HG02798 (cell line): ENCODE results near the gene TMEM240.
"Not testable (repeated sequence)": the region's sequence is repeated elsewhere in the genome, so short reads cannot be mapped to it uniquely, and the experiment has no call there.

ENCODE experiments used
- ATAC-seq: cut with Tn5 transposase; IDR thresholded peaks from one replicate; pipeline ENCODE4 v1.9.1; 2021; ENCODE audit warnings: mild to moderate bottlenecking; ENCODE audit not compliant: unreplicated experiment, poor library complexity

Gene TMEM240

GRCh38 chr1:1558591-1558990, 18.2 kb upstream of the TMEM240 start:
- no peak for ATAC-seq

GRCh38 chr1:1557688-1558087, 17.3 kb upstream of the TMEM240 start:
- not testable (repeated sequence) for ATAC-seq

DNA sequence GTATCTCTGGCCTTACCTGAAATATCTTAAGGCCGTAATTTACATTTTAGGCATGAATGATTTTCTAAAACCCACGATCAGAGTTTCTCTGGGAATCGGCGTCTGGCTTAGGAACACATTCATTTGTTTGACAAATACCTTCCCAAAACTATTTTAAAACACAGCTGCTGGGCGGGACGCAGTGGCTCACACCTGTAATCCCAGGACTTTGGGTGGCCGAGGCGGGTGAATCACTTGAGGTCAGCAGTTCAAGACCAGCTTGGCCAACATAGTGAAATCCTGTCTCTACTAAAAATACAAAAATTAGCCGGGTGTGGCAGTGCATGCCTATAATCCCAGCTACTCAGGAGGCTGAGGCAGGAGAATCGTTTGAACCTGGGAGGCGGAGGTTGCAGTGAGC, 16.5 kb upstream of the TMEM240 start:
- not testable (repeated sequence) for ATAC-seq

- no peak for ATAC-seq
Observed at GRCh38 chr1:1556505-1556904, 16.1 kb upstream of the TMEM240 start.

GRCh38 chr1:1554926-1555915, 14.8 kb upstream of the TMEM240 start:
- ATAC-seq, result no peak

- ATAC-seq, result no peak
Observed at GRCh38 chr1:1554550-1554925, 14.1 kb upstream of the TMEM240 start.

DNA sequence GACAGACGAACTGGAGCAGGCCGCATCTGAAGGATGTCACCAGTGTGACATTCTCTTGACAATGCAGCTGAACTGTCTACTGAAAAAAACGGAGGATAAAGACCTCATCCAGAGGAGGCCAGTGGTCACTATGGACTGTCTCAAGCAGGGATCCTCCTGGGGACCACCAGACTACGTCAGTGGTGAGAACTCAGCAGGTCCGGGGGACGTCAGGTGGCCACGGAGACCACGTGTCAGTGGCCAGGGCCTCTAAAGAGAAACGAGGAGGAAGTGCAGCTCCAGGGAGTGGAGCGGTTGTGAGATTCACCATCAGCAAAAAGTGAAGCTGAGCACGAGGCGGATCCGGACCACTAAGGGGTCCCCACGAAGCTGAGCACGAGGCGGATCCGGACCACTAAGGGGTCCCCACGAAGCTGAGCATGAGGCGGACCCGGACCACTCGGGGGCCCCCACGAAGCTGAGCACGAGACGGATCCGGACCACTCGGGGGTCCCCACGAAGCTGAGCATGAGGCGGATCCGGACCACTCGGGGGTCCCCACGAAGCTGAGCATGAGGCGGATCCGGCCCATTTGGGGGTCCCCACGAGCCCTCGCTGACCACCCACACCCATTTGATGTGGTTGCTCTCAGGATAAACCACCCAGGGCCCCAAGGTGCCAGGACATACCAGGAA, 13.5 kb upstream of the TMEM240 start:
- ATAC-seq, result no peak

DNA sequence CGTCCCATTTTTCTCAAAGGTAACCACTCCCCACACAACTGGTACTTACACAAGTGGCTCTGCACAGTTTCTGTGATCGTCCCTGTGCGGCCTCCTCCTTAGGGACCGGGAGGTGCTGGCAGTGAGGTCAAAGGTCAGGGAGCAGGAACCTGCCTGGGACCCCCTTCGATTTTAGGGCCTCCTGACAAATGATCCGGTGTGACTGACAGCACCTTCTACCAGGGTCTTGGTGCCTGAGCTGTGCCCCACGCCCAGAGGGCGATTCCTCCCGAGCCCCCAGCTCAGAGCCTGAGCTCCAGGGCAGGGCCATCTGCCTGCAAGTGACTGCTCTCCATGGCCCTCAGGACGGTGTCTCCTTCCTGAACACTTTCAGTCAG, 11.8 kb upstream of the TMEM240 start:
- no peak for ATAC-seq

DNA sequence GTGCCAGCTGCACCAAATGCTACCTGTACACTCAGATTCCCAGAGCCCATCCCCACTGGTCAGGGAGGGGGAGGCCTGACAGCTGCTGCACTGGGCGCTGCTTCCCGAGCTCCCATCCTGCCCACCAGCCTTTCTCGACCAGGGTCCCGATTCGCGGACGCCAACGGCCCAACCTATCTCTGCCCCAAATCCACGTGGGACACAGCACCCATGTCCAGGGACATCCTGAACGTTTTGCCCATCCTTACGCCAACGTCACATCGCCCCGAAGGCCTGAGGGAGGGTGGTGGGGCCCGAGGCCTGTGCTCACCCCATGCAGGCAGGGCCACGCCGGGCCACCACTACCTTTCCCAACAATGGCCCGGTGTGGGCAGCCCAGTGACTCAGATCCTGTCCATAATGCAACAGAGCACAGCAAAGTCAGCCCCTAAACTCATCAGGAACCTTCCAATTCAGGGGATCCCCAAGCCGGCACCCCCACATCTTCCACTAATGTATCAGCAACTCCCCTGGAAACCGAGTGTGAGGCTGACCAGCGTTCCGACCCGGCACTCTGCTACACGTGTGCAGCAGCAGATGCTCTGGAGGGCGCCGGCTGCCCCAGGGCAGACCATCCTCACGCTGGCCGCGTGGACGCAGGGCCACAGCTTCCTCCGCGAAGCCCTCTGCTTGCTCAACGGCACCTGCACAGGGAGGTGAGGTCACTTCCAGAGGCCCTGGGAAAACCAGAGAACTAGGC, 11.3 kb upstream of the TMEM240 start:
- no peak for ATAC-seq

GRCh38 chr1:1550591-1551432, 10.4 kb upstream of the TMEM240 start:
- no peak for ATAC-seq

- ATAC-seq, result no peak
Observed at GRCh38 chr1:1550087-1550486, 9.7 kb upstream of the TMEM240 start.

DNA sequence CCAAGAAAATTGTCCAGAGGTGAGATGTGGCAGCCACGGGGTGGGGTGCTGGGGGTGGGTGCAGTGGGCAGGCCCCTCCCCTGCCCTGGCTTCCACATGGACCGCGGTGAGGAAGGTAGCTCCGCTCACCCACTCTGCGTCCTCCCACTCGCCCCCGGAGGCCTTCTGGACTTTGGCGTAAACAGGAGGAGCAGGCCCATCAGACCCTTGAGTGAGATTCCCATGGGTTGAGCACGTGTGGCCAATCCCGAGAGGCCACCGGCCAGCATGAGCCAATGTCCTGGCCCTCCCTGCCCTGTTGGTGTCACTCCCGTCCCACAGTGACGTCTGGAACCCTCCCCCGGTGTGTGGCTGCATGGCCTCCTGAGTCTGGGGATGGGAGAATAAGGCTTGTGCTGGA, 8.2 kb upstream of the TMEM240 start:
- ATAC-seq, result no peak

DNA sequence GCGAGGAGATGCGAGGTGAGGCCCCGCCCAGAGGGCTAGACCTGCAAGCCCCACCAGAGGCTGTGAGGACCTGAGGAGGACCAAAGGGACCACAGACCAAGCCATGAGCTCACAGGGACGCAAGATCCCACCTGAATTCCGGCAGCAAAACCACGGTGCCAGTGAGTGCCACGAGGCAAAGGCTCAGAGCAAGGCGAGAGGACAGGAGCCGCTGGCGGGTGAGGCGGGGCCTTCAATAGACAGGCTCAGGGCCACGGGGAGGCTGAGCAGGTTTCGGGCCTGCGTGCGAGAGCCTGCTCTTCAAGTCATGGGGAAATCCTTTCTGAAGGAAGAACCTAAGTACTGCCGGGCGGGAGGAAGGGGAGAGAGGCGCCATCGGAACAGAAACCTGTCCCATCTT, 7.1 kb upstream of the TMEM240 start:
- ATAC-seq, result no peak

- ATAC-seq, result no peak
Observed at GRCh38 chr1:1547011-1547410, 6.6 kb upstream of the TMEM240 start.

GRCh38 chr1:1545946-1546737, 5.7 kb upstream of the TMEM240 start:
- ATAC-seq, result no peak

DNA sequence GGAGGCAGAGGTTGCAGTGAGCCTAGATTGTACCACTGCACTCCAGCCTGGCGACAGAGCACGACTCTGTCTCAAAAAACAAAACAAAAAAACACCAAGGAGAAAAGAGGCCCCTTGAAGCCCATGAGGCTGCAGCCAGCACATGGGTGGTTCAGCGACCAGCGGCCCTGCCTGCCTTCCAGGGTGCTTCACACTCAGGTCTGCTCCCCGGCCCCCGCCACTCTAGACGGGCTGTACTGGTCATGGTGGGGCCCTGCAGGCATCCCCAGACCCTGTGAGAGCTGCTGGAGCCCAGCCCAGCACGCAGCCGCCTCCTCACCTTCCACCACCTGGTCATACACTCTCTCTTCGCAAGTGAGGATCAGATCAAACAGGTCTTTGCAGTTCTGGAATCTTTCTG, 4.1 kb upstream of the TMEM240 start:
- no peak for ATAC-seq

DNA sequence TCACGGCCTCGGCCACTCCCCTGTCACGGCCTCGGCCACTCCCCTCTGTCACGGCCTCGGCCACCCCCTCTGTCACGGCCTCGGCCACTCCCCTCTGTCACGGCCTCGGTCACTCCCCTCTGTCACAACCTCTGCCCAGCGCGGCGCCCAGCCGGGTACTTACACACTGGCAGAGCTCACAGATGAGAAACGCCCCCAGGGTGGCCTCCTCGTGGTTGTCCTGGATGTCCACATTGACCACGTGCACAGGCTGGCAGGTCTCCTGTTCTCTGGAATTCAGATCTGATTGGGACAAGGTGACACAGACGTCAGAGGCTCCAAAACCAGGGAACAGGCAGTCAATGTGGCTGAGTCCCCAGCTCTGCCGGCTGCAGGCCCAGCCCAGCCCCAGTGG, 3.3 kb upstream of the TMEM240 start:
- ATAC-seq, result no peak

DNA sequence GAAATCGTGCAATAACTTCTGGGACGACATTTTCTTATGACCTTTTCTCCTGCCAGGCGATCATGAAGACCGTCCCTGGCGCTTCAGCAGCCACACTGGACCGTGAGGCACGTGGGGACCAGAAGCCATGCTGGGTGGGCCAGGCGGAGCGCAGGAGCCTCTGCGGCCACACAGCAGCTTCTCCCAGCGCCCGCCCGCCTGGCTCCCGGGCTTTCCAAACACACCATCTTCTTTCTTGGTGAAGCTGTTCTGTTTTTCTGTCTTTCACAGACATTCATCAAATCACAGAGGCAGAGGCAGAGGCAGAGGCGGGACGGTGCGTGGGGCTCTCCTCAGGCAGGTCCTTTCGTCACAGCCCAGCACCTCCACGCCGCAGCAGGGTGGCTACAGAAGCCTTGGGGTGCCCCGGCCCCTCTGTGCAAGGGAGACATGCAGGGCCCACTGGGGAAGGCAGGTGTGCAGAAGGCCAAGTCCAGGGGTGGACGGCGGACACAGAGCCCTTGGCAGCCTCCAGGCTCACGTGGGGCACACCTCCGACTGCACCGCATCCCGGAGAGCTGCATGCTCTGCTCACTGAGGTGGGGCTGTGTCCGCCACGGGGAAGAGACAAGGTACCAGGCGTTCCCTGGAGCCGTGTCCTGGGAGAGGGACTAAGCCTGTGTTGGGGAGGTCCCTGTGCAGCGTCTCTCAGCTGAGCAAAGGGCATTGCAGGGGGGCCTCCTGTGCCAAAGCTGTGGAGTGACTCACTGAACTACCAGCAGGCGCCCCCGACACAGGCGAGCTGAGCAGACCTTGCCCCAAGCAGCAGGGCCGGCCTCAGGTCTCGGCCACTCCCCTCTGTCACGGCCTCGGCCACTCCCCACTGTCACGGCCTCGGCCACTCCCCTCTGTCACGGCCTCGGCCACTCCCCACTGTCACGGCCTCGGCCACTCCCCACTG, 2.6 kb upstream of the TMEM240 start:
- no peak for ATAC-seq
